Measurements from ENCODE around the gene KRTAP5-4. TPM values are rescaled to one million over a fixed set of nuclear protein-coding genes. Genes with fewer than 3 reads are reported as not detected.

KRTAP5-4 gene
- total RNA-seq, 1 experiment from 2014 or later, result not detected

- no peak for DNase-seq (ENCODE audit: low read depth, low spot score)
- H3K4me1 ChIP-seq (ENCODE audit: control insufficient read depth, insufficient read depth, low read length), result no peaks in the 10 kb centered on the region
- TF ChIP-seq REST (IDR thresholded peaks at IDR 0.05; ENCODE audit: insufficient read depth in 1 of 2, low read depth in 2 of 2, low read length in 1 of 2) (no peak), TCF7L2 (IDR thresholded peaks at IDR 0.05; ENCODE audit: low read depth, low read length) (no peak), POLR2AphosphoS5 (IDR thresholded peaks at IDR 0.05; ENCODE audit: low read depth, low read length) (no peak), SIN3A (IDR thresholded peaks at IDR 0.05; ENCODE audit: borderline replicate concordance, insufficient read depth, low read depth, low read length) (no peak), CTCF (IDR thresholded peaks at IDR 0.05) (no peak)
- no peak overlapping the region for H3K4me3 ChIP-seq (ENCODE audit: low read depth in 2 of 2, low read length in 2 of 2)
- intact Hi-C loops (cut with micrococcal nuclease; ENCODE audit: unreplicated experiment), result no loop called here
- no peaks in the 10 kb centered on the region for H3K9me3 ChIP-seq (ENCODE audit: control insufficient read depth, insufficient read depth, low read depth, low read length)
- no peak overlapping the region for H3K27ac ChIP-seq (ENCODE audit: low read length)
- BruUV-seq (replicated peaks), result no TSS peak
- no peak for ATAC-seq
- H3K36me3 ChIP-seq (ENCODE audit: control insufficient read depth, insufficient read depth, low read length), result no peaks in the 10 kb centered on the region
- peaks cover 3% of the 10 kb centered on the region for H3K27me3 ChIP-seq (ENCODE audit: control insufficient read depth, insufficient read depth, low read length)
- ChIA-PET CTCF (interaction anchor here (0.6 to 1.2 kb wide), 2 partner anchors 17 to 91 kb away, joined by 4 to 6 read pairs; no protein-coding TSS in a partner anchor), POLR2A (no interaction called here)
- in situ Hi-C loops (cut with HindIII; ENCODE audit: low pct_unique_long_range_greater_than_20kb, low sequenced_read_pairs), result no loop called here
These were observed 15.7 kb upstream of the KRTAP5-4 start for GRCh38 chr11:1637628-1638027.

- DNase-seq (ENCODE audit: low read depth, low spot score) (no peak), ATAC-seq (no peak)
- intact Hi-C loops (cut with micrococcal nuclease; ENCODE audit: unreplicated experiment) (no loop called here), in situ Hi-C loops (cut with HindIII; ENCODE audit: low pct_unique_long_range_greater_than_20kb, low sequenced_read_pairs) (no loop called here)
- H3K4me3 ChIP-seq (ENCODE audit: low read depth in 2 of 2, low read length in 2 of 2), result no peak overlapping the region
- CTCF ChIA-PET, result interaction anchor here (0.7 to 1.2 kb wide), 2 partner anchors 90 to 192 kb away, joined by 3 to 4 read pairs; no protein-coding TSS in a partner anchor
- H3K9me3 ChIP-seq (ENCODE audit: control insufficient read depth, insufficient read depth, low read depth, low read length), result no peaks in the 10 kb centered on the region
- POLR2A ChIA-PET, result no interaction called here
- TF ChIP-seq REST (IDR thresholded peaks at IDR 0.05; ENCODE audit: insufficient read depth in 1 of 2, low read depth in 2 of 2, low read length in 1 of 2) (no peak), SIN3A (IDR thresholded peaks at IDR 0.05; ENCODE audit: borderline replicate concordance, insufficient read depth, low read depth, low read length) (no peak), CTCF (IDR thresholded peaks at IDR 0.05) (no peak), TCF7L2 (IDR thresholded peaks at IDR 0.05; ENCODE audit: low read depth, low read length) (no peak), POLR2AphosphoS5 (IDR thresholded peaks at IDR 0.05; ENCODE audit: low read depth, low read length) (no peak)
- no peaks in the 10 kb centered on the region for H3K4me1 ChIP-seq (ENCODE audit: control insufficient read depth, insufficient read depth, low read length)
- BruUV-seq (replicated peaks), result no TSS peak
- H3K36me3 ChIP-seq (ENCODE audit: control insufficient read depth, insufficient read depth, low read length), result no peaks in the 10 kb centered on the region
- H3K27me3 ChIP-seq (ENCODE audit: control insufficient read depth, insufficient read depth, low read length), result peaks cover 3% of the 10 kb centered on the region
- H3K27ac ChIP-seq (ENCODE audit: low read length), result no peak overlapping the region
These were observed 14.5 kb upstream of the KRTAP5-4 start for GRCh38 chr11:1636291-1636950.
